ENCODE results near the gene TMEM220. TPM values are rescaled to one million over a fixed set of nuclear protein-coding genes. Genes with fewer than 3 reads are reported as not detected.

TMEM220 gene
- total RNA-seq, 2 donors from 2014 or later, result 14.5 to 17.6 TPM

- no peak overlapping the region for H3K9ac ChIP-seq (ENCODE audit: low read depth in 2 of 2, low read length in 2 of 2)
- H3K4me3 ChIP-seq, result no peak overlapping the region
- no peaks in the 10 kb centered on the region for H3K4me1 ChIP-seq
- peaks cover 8% of the 10 kb centered on the region for H3K36me3 ChIP-seq
- TF ChIP-seq, protein P1, sequence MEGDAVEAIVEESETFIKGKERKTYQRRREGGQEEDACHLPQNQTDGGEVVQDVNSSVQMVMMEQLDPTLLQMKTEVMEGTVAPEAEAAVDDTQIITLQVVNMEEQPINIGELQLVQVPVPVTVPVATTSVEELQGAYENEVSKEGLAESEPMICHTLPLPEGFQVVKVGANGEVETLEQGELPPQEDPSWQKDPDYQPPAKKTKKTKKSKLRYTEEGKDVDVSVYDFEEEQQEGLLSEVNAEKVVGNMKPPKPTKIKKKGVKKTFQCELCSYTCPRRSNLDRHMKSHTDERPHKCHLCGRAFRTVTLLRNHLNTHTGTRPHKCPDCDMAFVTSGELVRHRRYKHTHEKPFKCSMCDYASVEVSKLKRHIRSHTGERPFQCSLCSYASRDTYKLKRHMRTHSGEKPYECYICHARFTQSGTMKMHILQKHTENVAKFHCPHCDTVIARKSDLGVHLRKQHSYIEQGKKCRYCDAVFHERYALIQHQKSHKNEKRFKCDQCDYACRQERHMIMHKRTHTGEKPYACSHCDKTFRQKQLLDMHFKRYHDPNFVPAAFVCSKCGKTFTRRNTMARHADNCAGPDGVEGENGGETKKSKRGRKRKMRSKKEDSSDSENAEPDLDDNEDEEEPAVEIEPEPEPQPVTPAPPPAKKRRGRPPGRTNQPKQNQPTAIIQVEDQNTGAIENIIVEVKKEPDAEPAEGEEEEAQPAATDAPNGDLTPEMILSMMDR (IDR thresholded peaks at IDR 0.05), result no peak
- H3K9me3 ChIP-seq, result no peaks in the 10 kb centered on the region
- intact Hi-C loops (cut with DNase I), result no loop called here
- no peak overlapping the region for H3K27ac ChIP-seq
- no peak for DNase-seq
- no peaks in the 10 kb centered on the region for H3K27me3 ChIP-seq
These were observed 47.9 kb downstream of the TMEM220 start for GRCh38 chr17:10681866-10682446.

- Histone ChIP-seq H3K9me3 (no peaks in the 10 kb centered on the region), H3K9ac (ENCODE audit: low read depth in 2 of 2, low read length in 2 of 2) (no peak overlapping the region), H3K4me1 (no peaks in the 10 kb centered on the region), H3K36me3 (no peaks in the 10 kb centered on the region), H3K27me3 (no peaks in the 10 kb centered on the region), H3K4me3 (no peak overlapping the region), H3K27ac (no peak overlapping the region)
- DNase-seq, result no peak
- intact Hi-C loops (cut with DNase I), result no loop called here
- TF ChIP-seq, protein P1 (IDR thresholded peaks at IDR 0.05), result no peak
These were observed 55.1 kb downstream of the TMEM220 start for GRCh38 chr17:10674704-10675103.

- no peak for DNase-seq
- Histone ChIP-seq H3K36me3 (no peaks in the 10 kb centered on the region), H3K27me3 (no peaks in the 10 kb centered on the region), H3K9me3 (no peaks in the 10 kb centered on the region), H3K4me1 (no peaks in the 10 kb centered on the region), H3K9ac (ENCODE audit: low read depth in 2 of 2, low read length in 2 of 2) (no peak overlapping the region), H3K4me3 (no peak overlapping the region), H3K27ac (no peak overlapping the region)
- intact Hi-C loops (cut with DNase I), result no loop called here
- TF ChIP-seq, protein P1 (IDR thresholded peaks at IDR 0.05), result no peak
These were observed 56.5 kb downstream of the TMEM220 start for GRCh38 chr17:10673312-10673711.

- no peaks in the 10 kb centered on the region for H3K4me1 ChIP-seq
- H3K9ac ChIP-seq (ENCODE audit: low read depth in 2 of 2, low read length in 2 of 2), result no peak overlapping the region
- intact Hi-C loops (cut with DNase I), result no loop called here
- TF ChIP-seq, protein P1 (IDR thresholded peaks at IDR 0.05), result no peak
- no peaks in the 10 kb centered on the region for H3K27me3 ChIP-seq
- no peak overlapping the region for H3K27ac ChIP-seq
- no peaks in the 10 kb centered on the region for H3K9me3 ChIP-seq
- no peak overlapping the region for H3K4me3 ChIP-seq
- H3K36me3 ChIP-seq, result no peaks in the 10 kb centered on the region
- DNase-seq, result no peak
These were observed 61.0 kb downstream of the TMEM220 start for GRCh38 chr17:10668775-10669174.

DNA sequence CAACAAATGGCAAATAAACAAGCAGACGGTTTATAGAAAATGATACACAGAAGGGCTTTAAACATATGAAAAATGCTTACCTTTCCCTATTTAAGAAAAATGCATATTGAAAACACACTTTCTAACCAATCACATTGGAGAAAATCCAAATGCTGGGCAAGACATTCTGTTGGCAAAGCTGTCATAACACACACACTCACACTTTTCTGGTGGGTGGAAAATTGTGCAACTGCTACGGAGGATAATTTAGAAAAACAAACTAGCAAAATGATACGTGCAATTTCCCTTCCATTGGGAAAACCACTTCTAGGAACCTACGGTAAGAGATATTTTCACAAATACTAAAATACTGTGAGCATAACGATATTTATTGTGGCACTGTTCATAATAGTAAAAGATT lies 62.9 kb downstream of the TMEM220 start:
- no peaks in the 10 kb centered on the region for H3K4me1 ChIP-seq
- TF ChIP-seq, protein P1 (IDR thresholded peaks at IDR 0.05), result no peak
- intact Hi-C loops (cut with DNase I), result no loop called here

More for the DNA sequence above, 62.9 kb downstream of the TMEM220 start:
- no peak for DNase-seq
- Histone ChIP-seq H3K4me3 (no peak overlapping the region), H3K36me3 (no peaks in the 10 kb centered on the region), H3K27ac (no peak overlapping the region), H3K9me3 (no peaks in the 10 kb centered on the region), H3K9ac (ENCODE audit: low read depth in 2 of 2, low read length in 2 of 2) (no peak overlapping the region), H3K27me3 (no peaks in the 10 kb centered on the region)
